A673 (cell line): Measurements from ENCODE around the gene TMOD1.

Experiments used
- CTCF ChIP-seq: fragments of 300-800, 200-600 bp; sonication (generic); conservative IDR thresholded peaks from 2 replicates; pipeline ENCODE4 v1.5.1; 2017; ENCODE audit warnings: low read depth, mild to moderate bottlenecking, antibody characterized with exemption, low read length, moderate library complexity, mixed read lengths
- EZH2 ChIP-seq: fragments of 200-600 bp; sonication (generic); IDR thresholded peaks from 2 replicates; pipeline ENCODE4 v1.6.1; 2017; ENCODE audit warnings: borderline replicate concordance, low read depth, mild to moderate bottlenecking, mixed read lengths, antibody characterized with exemption, low read length; ENCODE audit not compliant: poor library complexity, severe bottlenecking

DNA sequence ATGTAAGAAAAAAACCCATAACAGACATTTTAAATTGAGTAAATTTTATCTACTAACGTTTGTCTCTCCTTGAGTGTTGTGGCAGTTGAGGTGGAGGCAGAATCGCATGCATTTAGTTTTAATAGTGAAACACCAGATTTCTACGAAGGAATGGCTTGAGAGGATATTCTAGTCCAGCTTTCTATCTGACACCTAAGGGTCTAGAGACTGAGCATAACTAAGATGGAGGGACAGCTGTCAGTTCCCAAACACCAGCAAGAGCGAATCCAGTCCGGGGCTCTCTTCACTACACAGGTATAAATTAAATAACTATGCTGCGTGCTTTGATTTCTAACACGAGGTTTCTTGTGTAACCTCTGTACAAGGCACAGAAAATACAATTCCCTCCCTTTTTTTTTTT is 133.6 kb downstream of the TMOD1 start:
- no peak for TF ChIP-seq EZH2
- TF ChIP-seq CTCF: no peak
